Neuronal stem cell (in vitro differentiated cells): ENCODE measurements around the gene HECW1.

Source experiments
- DNase-seq: peaks from one replicate; pipeline ENCODE4 v3.0.0-alpha.2; 2013; ENCODE audit warnings: low spot score
- H2AFZ ChIP-seq: one replicate; pipeline ENCODE4 v1.6.1; 2013; ENCODE audit warnings: mild to moderate bottlenecking, low read length, inconsistent platforms
- H2AK5ac ChIP-seq: 2 replicates; pipeline ENCODE4 v1.6.1; 2013; ENCODE audit warnings: low read depth, mild to moderate bottlenecking, inconsistent platforms, low read length, moderate library complexity, mixed read lengths
- H2BK120ac ChIP-seq: 2 replicates; pipeline ENCODE4 v1.6.1; 2013; ENCODE audit warnings: low read depth, mild to moderate bottlenecking, inconsistent platforms, low read length, moderate library complexity, mixed read lengths
- H2BK12ac ChIP-seq: one replicate; pipeline ENCODE4 v1.6.1; 2013; ENCODE audit warnings: low read length, inconsistent platforms
- H2BK15ac ChIP-seq: 2 replicates; pipeline ENCODE4 v1.6.1; 2013; ENCODE audit warnings: mild to moderate bottlenecking, low read length, inconsistent platforms, mixed read lengths
- H2BK5ac ChIP-seq: one replicate; pipeline ENCODE4 v1.6.1; 2013; ENCODE audit warnings: inconsistent platforms, mild to moderate bottlenecking, low read length, moderate library complexity
- H3K14ac ChIP-seq: one replicate; pipeline ENCODE4 v1.6.1; 2013; ENCODE audit warnings: low read length, inconsistent platforms
- H3K18ac ChIP-seq: 2 replicates; pipeline ENCODE4 v1.6.1; 2013; ENCODE audit warnings: low read length, inconsistent platforms
- H3K23ac ChIP-seq: 2 replicates; pipeline ENCODE4 v1.6.1; 2013; ENCODE audit warnings: low read depth, mild to moderate bottlenecking, mixed read lengths, low read length, inconsistent platforms; ENCODE audit not compliant: poor library complexity
- H3K27ac ChIP-seq: replicated peaks from 3 replicates; pipeline ENCODE4 v1.5.1; 2013; ENCODE audit warnings: low read length, inconsistent platforms
- H3K27me3 ChIP-seq, 3 experiments: 2 replicates each; pipeline ENCODE4 v1.6.1; 2013; ENCODE audit warnings: low read length in 3 of 3, mild to moderate bottlenecking in 2 of 3, inconsistent platforms in 1 of 3, low read depth in 1 of 3, mixed read lengths in 1 of 3, moderate library complexity in 1 of 3; ENCODE audit not compliant: control insufficient read depth in 3 of 3, insufficient read depth in 3 of 3
- H3K36me3 ChIP-seq, 2 donors: replicated peaks in 1 of 2; 2 replicates each; pipeline ENCODE4 v1.6.1; 2013; ENCODE audit warnings: low read length in 2 of 2; ENCODE audit not compliant: control insufficient read depth in 2 of 2, insufficient read depth in 2 of 2
- H3K4ac ChIP-seq: 2 replicates; pipeline ENCODE4 v1.6.1; 2013; ENCODE audit warnings: inconsistent platforms, mild to moderate bottlenecking, low read length, moderate library complexity
- H3K4me1 ChIP-seq, 2 donors: 1 replicate in 1 of 2; 2 replicates in 1 of 2; pipeline ENCODE4 v1.6.1; 2013; ENCODE audit warnings: low read length in 2 of 2, low read depth in 1 of 2; ENCODE audit not compliant: control insufficient read depth in 2 of 2, insufficient read depth in 1 of 2
- H3K4me2 ChIP-seq: one replicate; pipeline ENCODE4 v1.6.1; 2013; ENCODE audit warnings: mild to moderate bottlenecking, low read length, inconsistent platforms; ENCODE audit not compliant: insufficient read depth, poor library complexity, severe bottlenecking
- H3K4me3 ChIP-seq, 2 donors: 2 replicates each; pipeline ENCODE4 v1.5.1; 2013; ENCODE audit warnings: low read length in 2 of 2, mild to moderate bottlenecking in 2 of 2, inconsistent platforms in 1 of 2, moderate library complexity in 1 of 2
- H3K79me1 ChIP-seq: one replicate; pipeline ENCODE4 v1.6.1; 2013; ENCODE audit warnings: low read depth, mild to moderate bottlenecking, inconsistent platforms, low read length, moderate library complexity
- H3K9ac ChIP-seq: one replicate; pipeline ENCODE4 v1.6.1; 2013; ENCODE audit warnings: mild to moderate bottlenecking, low read depth, low read length, inconsistent platforms; ENCODE audit not compliant: poor library complexity
- H3K9me3 ChIP-seq, 2 donors: replicated peaks in 1 of 2; 2 replicates each; pipeline versions ENCODE3 to v1.6.1; 2013; ENCODE audit warnings: low read length in 2 of 2, mild to moderate bottlenecking in 2 of 2, inconsistent platforms in 1 of 2, low read depth in 1 of 2, mixed read lengths in 1 of 2, moderate library complexity in 1 of 2; ENCODE audit not compliant: control insufficient read depth in 2 of 2, insufficient read depth in 1 of 2
- H4K8ac ChIP-seq: one replicate; pipeline ENCODE4 v1.6.1; 2013; ENCODE audit warnings: low read depth, mild to moderate bottlenecking, inconsistent platforms, low read length, moderate library complexity
- H4K91ac ChIP-seq: one replicate; pipeline ENCODE4 v1.6.1; 2013; ENCODE audit warnings: low read length, low read depth, mild to moderate bottlenecking, inconsistent platforms; ENCODE audit not compliant: poor library complexity
- WGBS, 2 donors: extraction: QIAGEN DNeasy Blood & Tissue Kit; methylation state at CpG; one replicate each; pipeline ENCODE4 v1.1.7; 2013; ENCODE audit warnings: missing lambda C conversion rate in 2 of 2, mixed read lengths in 1 of 2; ENCODE audit not compliant: insufficient read length in 2 of 2, insufficient replicate concordance in 1 of 2; ENCODE audit errors: extremely low coverage in 2 of 2; 5-methylcytosine and 5-hydroxymethylcytosine counted together

The HECW1 gene

GRCh38 chr7:43516581-43517342 is 404.3 kb downstream of the HECW1 start:
- Histone ChIP-seq H2BK120ac (no peak overlapping the region), H3K4me3 (no peak overlapping the region), H3K14ac (no peak overlapping the region), H2BK15ac (no peak overlapping the region), H3K9me3 (no peaks in the 10 kb centered on the region), H3K23ac (no peak overlapping the region), H3K4me1 (peaks cover 0 to 15% of the 10 kb centered on the region in 2 donors), H2BK12ac (no peak overlapping the region), H3K4me2 (no peak overlapping the region), H3K27ac (no peak overlapping the region), H4K91ac (no peak overlapping the region), H2AK5ac (no peak overlapping the region), H2AFZ (no peak overlapping the region), H4K8ac (no peak overlapping the region), H3K79me1 (no peaks in the 10 kb centered on the region), H3K27me3 (no peaks in the 10 kb centered on the region), H2BK5ac (no peak overlapping the region), H3K4ac (no peak overlapping the region), H3K18ac (no peak overlapping the region), H3K36me3 (no peaks in the 10 kb centered on the region), H3K9ac (no peak overlapping the region)
- WGBS, 2 donors: no CpG with 5 or more reads among the region's 9 CpGs
- DNase-seq: no peak

GRCh38 chr7:43517464-43517863 is 405.0 kb downstream of the HECW1 start:
- Histone ChIP-seq H3K4ac (no peak overlapping the region), H3K18ac (no peak overlapping the region), H4K91ac (no peak overlapping the region), H3K4me1 (peaks cover 0 to 13% of the 10 kb centered on the region in 2 donors), H2BK120ac (no peak overlapping the region), H3K27ac (no peak overlapping the region), H3K14ac (no peak overlapping the region), H4K8ac (no peak overlapping the region), H3K9me3 (no peaks in the 10 kb centered on the region), H3K4me3 (no peak overlapping the region), H2BK15ac (no peak overlapping the region), H2BK5ac (no peak overlapping the region), H3K23ac (no peak overlapping the region), H3K4me2 (no peak overlapping the region), H3K27me3 (no peaks in the 10 kb centered on the region), H3K79me1 (no peaks in the 10 kb centered on the region), H3K9ac (no peak overlapping the region), H2AK5ac (no peak overlapping the region), H3K36me3 (no peaks in the 10 kb centered on the region), H2AFZ (no peak overlapping the region), H2BK12ac (no peak overlapping the region)
- no CpG with 5 or more reads among the region's 2 CpGs for WGBS, 2 donors
- DNase-seq: no peak

- no peak overlapping the region for H3K18ac ChIP-seq
- H3K9me3 ChIP-seq: no peaks in the 10 kb centered on the region
- no peaks in the 10 kb centered on the region for H3K79me1 ChIP-seq
- no peak overlapping the region for H2BK5ac ChIP-seq
- no peaks in the 10 kb centered on the region for H3K4me1 ChIP-seq
- H3K4ac ChIP-seq: no peak overlapping the region
- no peak overlapping the region for H3K4me3 ChIP-seq
- no peak overlapping the region for H2AK5ac ChIP-seq
- H3K27ac ChIP-seq: no peak overlapping the region
- no peak overlapping the region for H3K9ac ChIP-seq
- H2BK15ac ChIP-seq: no peak overlapping the region
- no peak overlapping the region for H2AFZ ChIP-seq
- no peak overlapping the region for H3K14ac ChIP-seq
- H4K91ac ChIP-seq: no peak overlapping the region
- no peak overlapping the region for H2BK12ac ChIP-seq
- H2BK120ac ChIP-seq: no peak overlapping the region
- H4K8ac ChIP-seq: no peak overlapping the region
- DNase-seq: no peak
- H3K27me3 ChIP-seq: no peaks in the 10 kb centered on the region
- no CpG with 5 or more reads among the region's 8 CpGs for WGBS, 2 donors
- H3K36me3 ChIP-seq: no peaks in the 10 kb centered on the region
- no peak overlapping the region for H3K4me2 ChIP-seq
- no peak overlapping the region for H3K23ac ChIP-seq
Measured at GRCh38 chr7:43520201-43520600, 407.8 kb downstream of the HECW1 start.

DNA sequence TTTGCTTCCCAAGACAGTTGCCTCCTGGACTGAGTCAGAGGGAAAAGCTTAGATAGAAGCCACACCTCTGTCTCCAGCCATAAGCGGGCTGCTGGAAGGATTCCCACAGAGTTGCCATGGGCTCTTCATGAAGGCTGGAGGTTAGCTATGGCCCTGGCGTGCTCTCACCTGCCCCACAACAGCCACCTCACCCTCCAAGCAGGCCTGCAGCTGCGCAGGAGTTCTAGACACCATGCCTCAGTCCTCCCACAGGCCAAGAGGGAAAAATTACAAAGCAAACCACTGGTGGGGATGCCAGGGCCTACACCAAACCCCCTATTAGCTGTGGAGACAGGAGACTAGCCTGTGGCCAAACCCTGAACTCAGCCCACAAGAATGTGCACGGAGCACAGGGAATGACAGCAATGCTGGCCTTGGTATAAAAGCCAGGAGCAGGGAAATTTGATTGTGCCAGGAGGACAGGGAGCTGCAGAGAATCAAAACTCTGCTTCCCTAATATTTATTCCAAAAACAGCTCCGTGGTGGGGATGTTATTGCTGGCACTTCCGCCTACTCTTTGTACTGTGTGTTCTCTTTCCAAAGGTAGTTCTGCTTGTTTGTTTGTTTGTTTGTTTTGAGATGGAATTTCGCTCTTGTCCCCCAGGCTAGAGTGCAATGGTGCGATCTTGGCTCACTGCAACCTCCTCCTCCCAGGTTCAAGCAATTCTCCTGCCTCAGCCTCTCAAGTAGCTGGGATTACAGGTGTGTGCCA is 410.1 kb downstream of the HECW1 start:
- Histone ChIP-seq H3K9me3 (no peaks in the 10 kb centered on the region), H3K23ac (no peak overlapping the region), H3K4ac (no peak overlapping the region), H3K4me3 (no peak overlapping the region), H3K18ac (no peak overlapping the region), H3K79me1 (no peaks in the 10 kb centered on the region), H2AFZ (peak overlapping the region; percentile 46), H2BK12ac (no peak overlapping the region), H2BK5ac (no peak overlapping the region), H2AK5ac (no peak overlapping the region), H2BK120ac (no peak overlapping the region), H3K27me3 (no peaks in the 10 kb centered on the region), H3K4me2 (no peak overlapping the region), H4K8ac (no peak overlapping the region), H3K9ac (no peak overlapping the region), H2BK15ac (no peak overlapping the region), H3K27ac (no peak overlapping the region), H3K14ac (no peak overlapping the region), H4K91ac (no peak overlapping the region), H3K4me1 (no peaks in the 10 kb centered on the region), H3K36me3 (no peaks in the 10 kb centered on the region)
- no CpG with 5 or more reads among the region's 8 CpGs for WGBS, 2 donors
- no peak for DNase-seq
